Skin epidermis (tissue), 12 donors: Measurements from ENCODE around the gene ZDHHC4.
A peak's percentile ranks its signal among the peaks of the same experiment; 100 is the strongest.
"Not testable (repeated sequence)": the region's sequence is repeated elsewhere in the genome, so short reads cannot be mapped to it uniquely, and the experiment has no call there.

Experiments used
- H3K27ac ChIP-seq, 21 experiments: fragments of 200-600 bp; sonication (generic) in 11 of 21; one replicate each; pipeline ENCODE4 v1.5.0; 2020; ENCODE audit warnings: mild to moderate bottlenecking in 3 of 21, inconsistent platforms in 2 of 21, moderate library complexity in 2 of 21
- H3K4me3 ChIP-seq, 7 experiments: fragments of 200-600 bp; sonication (generic) in 2 of 7; one replicate each; pipeline ENCODE4 v1.5.0; 2020; ENCODE audit warnings: inconsistent platforms in 2 of 7, mild to moderate bottlenecking in 2 of 7, moderate library complexity in 1 of 7

ZDHHC4 gene

GRCh38 chr7:6558837-6559236 lies 18.4 kb upstream of the ZDHHC4 start:
- Histone ChIP-seq H3K4me3 (no peak overlapping the region), H3K27ac (no peak overlapping the region)

- Histone ChIP-seq H3K4me3 (no peak overlapping the region), H3K27ac (no peak overlapping the region)
Measured at GRCh38 chr7:6559896-6560295, 17.4 kb upstream of the ZDHHC4 start.

- H3K27ac ChIP-seq = no peak overlapping the region
Measured at GRCh38 chr7:6562106-6562505, 15.1 kb upstream of the ZDHHC4 start.

GRCh38 chr7:6563936-6564770 lies 13.1 kb upstream of the ZDHHC4 start:
- Histone ChIP-seq H3K4me3 (no peak overlapping the region), H3K27ac (no peak overlapping the region)

More at GRCh38 chr7:6562106-6562505, 15.1 kb upstream of the ZDHHC4 start:
- no peak overlapping the region for H3K4me3 ChIP-seq

- no peak overlapping the region for H3K4me3 ChIP-seq
Measured at GRCh38 chr7:6565655-6566054, 11.6 kb upstream of the ZDHHC4 start.

GRCh38 chr7:6567886-6568285 lies 9.4 kb upstream of the ZDHHC4 start:
- no peak overlapping the region for H3K4me3 ChIP-seq
- no peak overlapping the region for H3K27ac ChIP-seq

More at GRCh38 chr7:6565655-6566054, 11.6 kb upstream of the ZDHHC4 start:
- H3K27ac ChIP-seq = no peak overlapping the region

GRCh38 chr7:6571160-6571779 lies 6.0 kb upstream of the ZDHHC4 start:
- Histone ChIP-seq H3K4me3 (no peak overlapping the region), H3K27ac (no peak overlapping the region)

GRCh38 chr7:6575281-6576023 lies 1.8 kb upstream of the ZDHHC4 start:
- H3K27ac ChIP-seq = no peak overlapping the region
- no peak overlapping the region for H3K4me3 ChIP-seq

- no peak overlapping the region for H3K27ac ChIP-seq
Measured at GRCh38 chr7:6576024-6576866, 1.0 kb upstream of the ZDHHC4 start.

GRCh38 chr7:6576867-6577368 lies 336 bp upstream of the ZDHHC4 start:
- Histone ChIP-seq H3K27ac (peak overlapping the region in 20 of 21 experiments; percentile 66 to 97 (median 90)), H3K4me3 (peak overlapping the region; percentile 50 to 72 (median 61))

More at GRCh38 chr7:6576024-6576866, 1.0 kb upstream of the ZDHHC4 start:
- H3K4me3 ChIP-seq = peak overlapping the region in 5 of 7 experiments; percentile 50 to 64 (median 61)

- peak overlapping the region in 12 of 21 experiments; percentile 73 to 97 (median 90) for H3K27ac ChIP-seq
- H3K4me3 ChIP-seq = peak overlapping the region in 4 of 7 experiments; percentile 61 to 72 (median 64)
Measured at GRCh38 chr7:6578114-6579084, 1.1 kb downstream of the ZDHHC4 start.

GRCh38 chr7:6579446-6579845 lies 2.2 kb downstream of the ZDHHC4 start:
- Histone ChIP-seq H3K4me3 (no peak overlapping the region), H3K27ac (no peak overlapping the region)

- not testable (repeated sequence) for H3K4me3 ChIP-seq, H3K27ac ChIP-seq
Measured at GRCh38 chr7:6585746-6586432, 8.6 kb downstream of the ZDHHC4 start.

- H3K4me3 ChIP-seq = no peak overlapping the region
- H3K27ac ChIP-seq = no peak overlapping the region
Measured at GRCh38 chr7:6588566-6588965, 11.3 kb downstream of the ZDHHC4 start.

GRCh38 chr7:6589151-6589828 lies 12.0 kb downstream of the ZDHHC4 start:
- Histone ChIP-seq H3K4me3 (peak overlapping the region in 6 of 7 experiments; percentile 67 to 93 (median 88)), H3K27ac (peak overlapping the region in 5 of 21 experiments; percentile 87 to 97 (median 88))

- Histone ChIP-seq H3K4me3 (peak within 1 kb of the TSS; percentile 55 to 93 (median 86)), H3K27ac (peak within 1 kb of the TSS; percentile 72 to 97 (median 88))
Measured at GRCh38 chr7:6589829-6590644, 12.8 kb downstream of the ZDHHC4 start, which contains the start of gene INTS15. Gene INTS15 (plus strand): TSS chr7:6590021. CDS start chr7:6590284, 263 bp downstream.
